Activated T-helper 1 cell treated with Interleukin-2 at 50 U/mL for 16 hours (primary cell): ENCODE measurements around the gene UPF3A.
"Not testable (repeated sequence)": the region's sequence is repeated elsewhere in the genome, so short reads cannot be mapped to it uniquely, and the experiment has no call there.

ENCODE experiments used
- DNase-seq: peaks from one replicate; pipeline ENCODE4 v3.0.0-alpha.2; 2020; ENCODE audit warnings: low read depth

Gene UPF3A

GRCh38 chr13:114336457-114336856, 55.1 kb downstream of the UPF3A start:
- DNase-seq, result not testable (repeated sequence)

- DNase-seq, result no peak
These were observed 57.6 kb downstream of the UPF3A start for GRCh38 chr13:114338959-114339358.

GRCh38 chr13:114339857-114340534, 58.6 kb downstream of the UPF3A start:
- DNase-seq, result peak; percentile 7

GRCh38 chr13:114341003-114341777, 59.8 kb downstream of the UPF3A start:
- DNase-seq, result no peak

- DNase-seq, result not testable (repeated sequence)
These were observed 65.9 kb downstream of the UPF3A start for GRCh38 chr13:114347256-114347655.

GRCh38 chr13:114352763-114353162, 71.4 kb downstream of the UPF3A start:
- DNase-seq, result not testable (repeated sequence)

GRCh38 chr13:114353382-114353781, 72.0 kb downstream of the UPF3A start:
- DNase-seq, result not testable (repeated sequence)
